ENCODE data around the gene LDLRAD2. TPM values are rescaled to one million over a fixed set of nuclear protein-coding genes. Genes with fewer than 3 reads are reported as not detected.
"Not testable (repeated sequence)": the region's sequence is repeated elsewhere in the genome, so short reads cannot be mapped to it uniquely, and the experiment has no call there.

The LDLRAD2 gene, protein sequence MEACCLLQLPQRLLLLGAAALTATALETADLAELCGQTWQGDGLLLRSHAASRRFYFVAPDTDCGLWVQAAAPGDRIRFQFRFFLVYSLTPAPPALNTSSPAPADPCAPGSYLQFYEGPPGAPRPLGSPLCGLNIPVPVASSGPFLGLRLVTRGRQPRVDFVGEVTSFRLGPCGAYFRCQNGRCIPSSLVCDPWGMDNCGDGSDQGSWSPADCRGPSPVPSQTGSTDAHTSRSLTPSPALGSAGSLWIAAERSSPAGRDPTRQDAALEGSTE
- total RNA-seq = not detected

DNA sequence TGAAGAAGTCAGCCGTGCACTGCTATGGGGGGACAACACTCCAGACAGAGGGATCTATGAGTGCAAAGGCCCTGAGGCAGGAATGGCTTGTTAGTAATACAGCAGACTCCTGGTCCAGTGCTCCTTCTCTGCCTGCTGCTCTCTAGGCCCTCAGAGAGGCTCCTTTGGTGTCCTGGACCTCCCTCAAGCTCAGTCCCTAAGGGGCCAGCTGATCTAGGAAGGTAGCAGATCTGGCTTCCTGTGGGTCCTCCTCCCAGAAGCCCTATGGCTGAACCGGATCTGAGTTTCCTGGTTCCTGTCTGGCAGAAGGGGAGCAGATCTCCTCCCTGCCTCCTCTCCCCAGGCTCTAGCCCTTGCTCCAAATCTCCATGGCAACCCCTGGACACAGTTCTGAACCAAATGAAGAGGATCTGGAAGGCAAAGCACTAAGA is at the start of gene LDLRAD2:
LDLRAD2 (plus strand) TSS at position 391 of the 431 bp plus-strand sequence. CDS start 187 bp downstream, outside the sequence.
- DNase-seq = no peak

DNA sequence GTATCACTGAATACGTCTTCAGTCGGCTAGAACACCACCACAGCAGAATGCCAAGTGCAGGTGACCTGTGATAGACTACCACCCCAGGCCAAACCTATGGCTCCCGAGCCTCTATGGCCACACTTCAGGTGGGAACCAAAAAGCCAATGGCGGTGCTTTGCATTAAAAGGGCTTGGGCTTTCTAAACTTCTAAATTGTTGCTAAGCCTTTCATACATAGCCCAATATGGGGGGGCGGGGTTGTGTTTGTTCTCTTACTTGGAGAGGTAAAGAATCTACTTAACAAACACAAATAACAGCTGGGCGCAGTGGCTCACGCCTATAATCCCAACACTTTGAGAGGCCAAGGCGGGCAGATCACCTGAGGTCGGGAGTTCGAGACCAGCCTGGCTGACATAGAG is 48.8 kb upstream of the LDLRAD2 start:
- DNase-seq = no peak

DNA sequence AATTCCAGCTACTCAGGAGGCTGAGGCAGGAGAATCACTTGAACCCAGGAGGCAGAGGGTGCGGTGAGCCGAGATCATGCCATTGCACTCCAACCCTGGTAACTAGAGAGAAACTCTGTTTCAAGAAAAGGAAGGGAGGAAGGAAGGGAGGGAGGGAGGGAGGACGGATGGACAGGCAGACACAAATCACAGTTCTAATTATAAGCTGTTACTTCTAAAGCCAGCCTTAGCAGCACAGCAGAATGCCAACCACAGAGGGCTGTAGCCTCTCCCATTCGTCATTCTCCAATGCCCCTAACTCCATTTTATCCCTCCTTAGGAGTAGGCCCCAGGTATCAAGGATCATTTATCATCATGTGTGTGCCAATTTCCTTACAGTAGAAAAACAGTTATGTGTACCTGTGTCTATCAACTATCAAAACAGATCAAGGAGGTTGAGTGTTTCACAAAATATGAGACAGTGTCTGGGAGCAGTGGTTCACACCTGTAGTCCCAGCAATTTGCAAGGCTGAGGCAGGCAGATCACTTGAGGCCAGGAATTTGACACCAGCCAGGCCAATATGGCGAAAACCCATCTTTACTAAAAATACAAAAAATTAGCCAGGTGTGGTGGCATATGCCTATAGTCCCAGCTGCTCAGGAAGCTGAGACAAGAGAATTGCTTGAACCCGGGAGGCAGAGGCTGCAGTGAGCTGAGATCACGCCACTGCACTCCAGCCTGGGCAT is 48.2 kb upstream of the LDLRAD2 start:
- no peak for DNase-seq

DNA sequence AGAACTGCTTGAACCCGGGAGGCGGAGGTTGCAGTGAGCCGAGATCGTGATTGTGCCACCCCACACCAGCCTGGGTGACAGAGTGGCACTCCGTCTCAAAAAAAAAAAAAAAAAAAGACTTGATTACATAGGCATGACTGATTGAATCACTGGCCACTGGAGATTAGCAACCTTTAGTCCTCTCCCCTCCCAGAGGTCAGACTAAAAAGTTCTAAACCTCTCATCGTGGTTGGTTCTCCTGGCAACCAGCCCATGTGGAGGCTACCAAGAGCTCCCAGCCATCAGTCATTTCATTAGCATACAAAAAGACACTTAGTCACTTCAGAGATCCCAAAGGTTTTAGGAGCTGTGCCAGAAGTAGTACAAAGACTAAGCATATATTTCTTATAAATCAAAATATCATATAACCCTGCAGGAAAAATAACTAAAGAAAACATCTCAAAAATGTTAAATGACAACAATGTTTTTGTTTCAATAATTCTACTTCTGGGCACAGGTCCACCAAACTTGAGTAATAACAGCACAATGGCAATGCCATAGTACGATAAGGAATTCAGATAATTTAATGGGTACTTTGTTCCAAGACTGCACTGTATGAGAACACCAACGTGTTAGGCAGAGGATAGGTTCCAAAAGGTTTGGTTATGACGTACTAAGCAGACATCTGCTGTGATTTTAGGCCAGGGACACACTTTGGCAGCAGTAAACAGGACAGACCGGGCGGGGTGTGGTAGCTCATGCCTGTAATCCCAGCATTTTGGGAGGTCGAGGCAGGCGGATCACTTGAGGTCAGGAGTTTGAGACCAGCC is 47.2 kb upstream of the LDLRAD2 start:
- DNase-seq = no peak

DNA sequence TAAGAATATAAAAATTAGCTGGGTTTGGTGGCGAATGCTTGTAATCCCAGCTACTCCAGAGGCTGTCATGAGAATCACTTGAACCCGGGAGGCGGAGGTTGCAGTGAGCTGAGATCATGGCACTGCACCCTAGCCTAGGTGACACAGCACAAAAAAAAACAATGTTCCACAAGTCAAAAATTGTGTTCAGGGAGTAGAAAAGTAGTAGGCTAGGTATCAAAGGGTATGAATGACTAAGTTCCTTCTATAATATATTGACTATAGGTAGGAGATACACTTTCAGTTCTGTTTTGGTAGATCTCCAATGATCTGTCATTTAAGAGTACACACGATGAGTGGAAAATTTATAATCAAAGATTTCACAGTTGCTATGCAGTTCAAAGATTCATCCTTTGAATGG is 45.9 kb upstream of the LDLRAD2 start:
- DNase-seq = no peak

DNA sequence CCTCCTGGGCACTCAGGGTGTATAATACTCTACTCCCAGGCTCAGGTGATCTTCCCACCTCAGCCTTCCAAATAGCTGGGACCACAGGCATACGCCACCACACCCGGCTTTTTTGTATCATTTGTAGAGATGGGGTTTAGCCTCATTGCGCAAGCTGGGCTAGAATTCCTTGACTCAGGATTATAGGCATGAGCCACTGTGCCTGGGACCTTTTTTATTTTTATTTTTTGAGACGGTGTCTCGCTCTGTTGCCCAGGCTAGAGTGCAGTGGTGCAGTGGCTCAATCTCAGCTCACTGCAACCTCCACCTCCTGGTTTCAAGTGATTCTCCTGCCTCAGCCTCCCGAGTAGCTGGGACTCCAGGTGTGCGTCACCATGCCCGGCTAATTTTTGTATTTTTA is 45.0 kb upstream of the LDLRAD2 start:
- DNase-seq = not testable (repeated sequence)

DNA sequence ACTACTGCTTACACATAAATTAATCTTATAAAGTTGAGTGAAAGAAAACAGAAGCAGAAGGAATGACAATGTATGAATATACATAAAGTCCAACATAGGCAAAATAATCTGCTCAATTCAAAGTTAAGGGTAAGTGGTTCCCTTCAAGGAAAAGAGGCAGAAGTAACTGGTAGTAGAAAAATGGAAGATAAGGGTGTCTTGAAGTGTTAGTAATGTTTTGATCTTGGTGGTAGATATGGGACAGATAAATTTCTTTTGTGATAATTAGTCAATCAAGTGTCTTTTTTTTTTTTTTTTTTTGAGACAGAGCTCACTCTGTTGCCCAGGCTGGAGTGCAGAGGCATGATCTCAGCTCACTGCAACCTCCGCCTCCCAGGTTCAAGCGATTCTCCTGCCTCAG is 41.9 kb upstream of the LDLRAD2 start:
- DNase-seq = no peak

DNA sequence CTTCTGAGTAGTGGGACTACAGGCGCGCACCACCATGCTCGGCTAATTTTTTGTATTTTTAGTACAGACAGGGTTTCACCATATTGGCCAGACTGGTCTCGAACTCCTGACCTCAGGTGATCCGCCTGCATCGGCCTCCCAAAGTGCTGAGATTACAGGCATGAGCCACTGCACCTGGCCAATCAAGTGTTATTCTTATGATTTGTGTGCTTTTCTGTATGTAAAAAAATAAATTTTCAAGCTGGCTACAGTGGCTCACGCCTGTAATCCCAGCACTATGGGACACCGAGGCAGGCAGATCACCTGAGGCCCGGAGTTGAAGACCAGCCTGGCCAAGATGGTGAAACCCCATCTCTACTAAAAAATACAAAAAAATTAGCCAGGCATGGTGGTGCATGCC is 41.5 kb upstream of the LDLRAD2 start:
- not testable (repeated sequence) for DNase-seq

DNA sequence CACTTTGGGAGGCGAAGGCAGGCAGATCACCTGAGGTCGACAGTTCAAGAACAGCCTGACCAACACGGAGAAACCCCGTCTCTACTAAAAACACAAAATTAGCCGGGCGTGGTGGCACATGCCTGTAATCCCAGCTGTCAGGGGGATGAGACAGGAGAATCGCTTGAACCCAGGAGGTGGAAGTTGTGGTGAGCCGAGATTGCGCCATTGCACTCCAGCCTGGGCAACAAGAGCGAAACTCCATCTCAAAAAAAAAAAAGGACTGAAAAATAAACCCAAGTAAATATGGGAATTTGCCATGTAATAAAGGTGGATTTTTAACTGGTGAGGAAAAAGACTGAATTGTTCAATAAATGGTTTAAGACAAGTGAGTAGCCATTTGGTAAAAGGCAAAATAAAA is 40.4 kb upstream of the LDLRAD2 start:
- DNase-seq = not testable (repeated sequence)

DNA sequence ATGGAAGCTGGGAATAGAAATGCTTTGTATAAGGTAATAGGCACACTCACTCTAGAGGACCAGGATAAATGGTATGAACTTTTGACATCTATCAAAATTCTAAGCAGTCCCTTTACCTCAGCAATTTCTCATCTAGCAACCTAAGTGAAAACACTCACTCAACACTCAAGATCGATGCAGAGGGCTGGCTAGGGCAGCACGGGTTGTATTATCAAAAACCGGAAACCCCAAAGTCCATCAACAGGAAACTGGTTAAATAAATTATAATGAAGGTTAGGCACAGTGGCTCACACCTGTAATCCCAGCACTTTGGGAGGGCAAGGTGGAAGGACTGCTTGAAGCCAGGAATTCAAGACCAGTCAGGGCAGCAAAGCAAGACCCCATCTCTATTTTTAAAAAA is 38.5 kb upstream of the LDLRAD2 start:
- DNase-seq = no peak

DNA sequence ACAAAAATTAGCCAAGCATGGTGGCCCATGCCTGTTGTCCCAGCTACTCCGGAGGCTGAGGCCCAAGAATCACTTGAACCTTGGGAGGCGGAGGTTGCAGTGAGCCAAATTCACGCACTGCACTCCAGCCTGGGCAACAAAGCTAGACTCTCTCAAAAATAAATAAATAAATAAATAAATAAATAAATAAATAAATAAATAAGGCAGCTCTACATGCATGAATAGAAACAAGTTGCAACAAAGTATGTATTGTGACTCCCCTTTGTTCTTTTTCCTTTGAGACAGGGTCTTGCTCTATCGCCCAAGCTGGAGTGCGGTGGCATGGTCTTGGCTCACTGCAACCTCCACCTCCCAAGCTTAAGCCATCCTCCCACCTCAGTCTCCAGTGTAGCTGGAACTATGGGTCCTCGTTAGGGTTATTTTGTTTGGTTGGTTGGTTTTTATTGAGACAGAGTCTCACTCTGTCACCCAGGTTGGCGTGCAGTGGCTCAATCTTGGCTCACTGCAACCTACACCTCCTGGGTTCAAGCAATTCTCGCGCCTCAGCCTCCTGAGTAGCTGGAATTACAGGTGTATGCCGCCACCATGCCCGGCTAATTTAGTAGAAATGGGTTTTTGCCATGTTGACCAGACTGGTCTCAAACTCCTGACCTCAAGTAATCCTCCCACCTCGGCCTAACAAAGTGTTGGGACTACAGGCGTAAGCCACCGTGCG is 37.1 kb upstream of the LDLRAD2 start:
- no peak for DNase-seq

DNA sequence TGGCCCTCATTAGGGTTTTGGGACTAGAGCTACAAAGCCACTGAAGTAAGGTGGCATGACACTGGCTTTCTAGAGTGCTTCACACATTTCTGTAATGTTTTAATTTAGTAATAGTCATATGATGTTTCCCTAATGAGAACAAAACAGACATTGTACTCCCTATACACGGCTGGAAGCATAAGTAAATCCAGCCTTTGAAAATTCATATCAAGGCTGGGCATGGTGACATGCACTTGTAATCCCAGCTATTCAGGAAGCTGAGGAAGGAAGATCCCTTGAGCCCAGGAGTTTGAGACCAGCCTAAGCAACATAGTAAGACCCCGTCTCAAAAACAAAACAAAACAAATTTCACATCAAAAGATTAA is 36.5 kb upstream of the LDLRAD2 start:
- DNase-seq = no peak

DNA sequence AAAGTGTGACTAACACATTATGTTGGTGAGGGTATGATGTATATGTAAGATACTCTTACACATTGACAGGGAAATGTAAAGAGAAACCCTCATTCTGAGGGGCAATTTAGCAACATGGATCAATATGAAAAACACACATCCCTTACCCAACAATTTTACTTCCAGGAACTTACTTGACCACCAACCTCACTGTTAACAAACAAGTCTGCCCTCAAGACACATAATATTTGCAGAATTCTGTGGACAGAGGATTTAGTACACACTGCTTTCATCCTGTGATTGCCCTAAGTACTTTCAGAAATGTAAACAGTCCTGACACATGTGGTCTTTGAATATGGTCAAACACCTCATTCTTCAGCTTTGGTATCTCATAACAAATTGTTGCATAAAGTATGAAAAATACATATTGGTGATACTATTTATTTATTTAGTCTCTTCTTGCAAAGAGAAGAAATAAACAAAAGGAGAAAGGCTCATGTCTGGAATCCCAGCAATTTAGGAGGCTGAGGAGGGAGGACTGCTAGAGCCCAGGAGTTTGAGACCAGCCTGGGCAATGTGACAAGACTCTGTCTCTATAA is 36.0 kb upstream of the LDLRAD2 start:
- DNase-seq = no peak

DNA sequence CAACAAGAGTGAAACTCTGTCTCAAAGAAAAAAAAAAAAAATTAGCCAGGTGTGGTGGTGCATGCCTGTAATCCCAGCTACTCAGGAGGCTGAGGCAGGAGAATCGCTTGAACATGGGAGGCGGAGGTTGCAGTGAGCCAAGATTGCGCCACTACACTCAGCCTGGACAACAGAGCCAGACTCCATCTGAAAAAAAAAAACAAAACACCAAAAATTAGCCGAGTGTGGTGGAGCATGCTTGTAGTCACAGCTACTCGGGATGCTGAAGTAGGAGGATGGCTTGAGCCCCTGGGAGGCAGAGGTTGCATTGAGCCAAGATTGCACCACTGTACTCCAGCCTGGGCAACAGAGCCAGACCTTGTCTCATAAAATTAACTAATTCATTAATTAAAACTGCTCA is 35.1 kb upstream of the LDLRAD2 start:
- DNase-seq = not testable (repeated sequence)

DNA sequence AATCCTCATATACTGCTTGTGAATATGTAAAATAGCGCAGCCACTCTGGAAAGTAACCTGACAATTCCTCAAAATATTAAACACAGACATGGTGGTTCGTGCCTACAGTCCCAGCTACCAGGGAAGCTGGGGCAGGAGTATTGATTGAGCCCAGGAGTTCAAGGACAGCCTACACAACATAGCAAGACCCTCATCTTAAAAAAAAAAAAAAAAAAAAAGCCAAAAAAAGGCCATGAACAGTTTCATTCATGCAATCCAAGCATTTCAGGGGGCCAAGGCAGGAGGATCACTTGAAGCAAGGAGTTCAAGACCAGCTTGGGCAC is 33.7 kb upstream of the LDLRAD2 start:
- no peak for DNase-seq

DNA sequence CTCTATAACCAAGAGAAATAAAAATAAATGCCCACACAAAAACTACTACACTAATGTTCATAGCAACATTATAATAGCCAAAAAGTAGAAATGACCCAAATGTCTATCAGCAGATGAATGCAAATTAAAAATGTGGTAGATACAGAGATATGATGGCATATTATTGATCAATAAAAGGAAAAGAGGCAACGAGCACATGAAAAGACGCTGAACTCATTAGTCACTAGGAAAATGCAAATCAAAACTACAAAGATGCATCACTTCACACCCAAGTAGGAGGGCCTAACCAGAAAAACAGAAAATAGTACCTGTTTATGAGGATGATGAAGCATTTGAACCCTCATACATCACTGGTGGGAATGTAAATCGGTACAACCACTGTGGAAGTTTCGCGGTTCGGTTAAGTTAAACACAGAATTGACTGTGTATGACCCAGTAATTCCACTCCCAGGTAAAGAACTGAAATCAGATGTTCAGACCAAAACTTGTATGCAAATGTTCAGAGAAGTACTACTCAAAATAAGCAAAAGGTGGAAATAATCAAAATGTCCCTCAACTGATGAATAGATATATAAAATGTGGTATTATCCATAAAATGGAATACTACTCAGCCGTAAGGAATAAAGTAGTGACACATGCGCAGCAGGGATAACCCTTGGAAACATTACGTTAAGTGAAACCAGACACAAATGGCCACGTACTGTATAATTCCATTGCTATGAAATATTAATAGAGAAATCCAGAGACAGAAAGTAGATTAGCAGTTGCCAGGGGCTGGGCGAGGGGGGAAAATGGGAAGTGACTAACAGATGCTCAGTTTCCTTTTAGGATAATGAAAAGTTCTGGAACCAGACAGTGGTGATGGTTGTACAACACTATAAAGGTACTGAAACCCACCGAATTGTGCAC is 32.2 kb upstream of the LDLRAD2 start:
- DNase-seq = peak; percentile 16

DNA sequence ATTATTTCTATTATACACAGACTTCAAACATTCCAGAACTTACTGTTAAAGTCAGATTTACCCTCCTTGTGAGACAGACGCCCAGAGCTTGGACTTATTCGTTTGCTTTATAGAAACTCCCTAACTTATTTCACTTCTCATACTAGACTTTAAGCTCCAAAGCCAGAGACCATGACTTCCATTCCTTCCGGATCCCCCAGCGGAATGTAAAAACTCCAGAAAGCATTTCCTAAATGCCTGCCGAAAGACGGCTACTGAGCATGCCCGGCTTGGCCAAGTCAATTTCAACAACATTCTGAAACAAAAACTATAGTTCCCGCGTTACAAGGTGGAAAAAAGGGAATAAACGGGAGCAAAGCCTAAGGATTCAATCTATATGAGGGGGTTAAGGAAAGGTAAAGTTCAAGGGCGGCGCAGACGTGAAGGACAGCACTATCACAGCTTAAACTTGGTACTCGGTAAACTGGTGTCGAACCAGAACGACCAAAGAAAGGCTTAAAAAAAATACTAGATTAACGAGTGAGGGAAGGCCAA is 30.2 kb upstream of the LDLRAD2 start:
- DNase-seq = no peak

DNA sequence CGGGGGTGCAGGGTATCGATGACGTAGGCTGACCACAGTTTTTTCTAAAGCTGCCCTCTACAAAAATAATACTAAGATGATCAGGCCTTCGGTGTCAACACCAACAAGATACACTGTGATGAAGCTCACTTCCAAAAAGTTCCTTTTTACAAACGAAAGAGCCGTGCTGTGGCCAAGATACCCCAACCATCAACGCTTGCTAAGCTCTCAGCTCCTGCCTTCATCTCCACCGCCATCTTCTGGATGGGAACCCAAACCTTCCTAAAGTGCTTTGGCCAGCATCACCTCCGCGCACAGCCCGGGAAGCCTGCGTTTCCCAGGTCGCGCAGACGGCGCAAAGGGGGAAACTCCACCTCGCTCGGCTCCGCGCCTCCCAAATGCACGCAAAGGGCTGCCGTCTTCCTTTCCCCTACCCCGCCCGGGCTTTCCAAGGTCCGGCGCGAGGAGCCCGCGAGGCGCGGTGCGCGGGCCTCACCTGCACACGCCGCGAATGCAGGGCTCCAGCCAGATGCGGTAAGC is 29.7 kb upstream of the LDLRAD2 start:
- DNase-seq = peak; percentile 44

DNA sequence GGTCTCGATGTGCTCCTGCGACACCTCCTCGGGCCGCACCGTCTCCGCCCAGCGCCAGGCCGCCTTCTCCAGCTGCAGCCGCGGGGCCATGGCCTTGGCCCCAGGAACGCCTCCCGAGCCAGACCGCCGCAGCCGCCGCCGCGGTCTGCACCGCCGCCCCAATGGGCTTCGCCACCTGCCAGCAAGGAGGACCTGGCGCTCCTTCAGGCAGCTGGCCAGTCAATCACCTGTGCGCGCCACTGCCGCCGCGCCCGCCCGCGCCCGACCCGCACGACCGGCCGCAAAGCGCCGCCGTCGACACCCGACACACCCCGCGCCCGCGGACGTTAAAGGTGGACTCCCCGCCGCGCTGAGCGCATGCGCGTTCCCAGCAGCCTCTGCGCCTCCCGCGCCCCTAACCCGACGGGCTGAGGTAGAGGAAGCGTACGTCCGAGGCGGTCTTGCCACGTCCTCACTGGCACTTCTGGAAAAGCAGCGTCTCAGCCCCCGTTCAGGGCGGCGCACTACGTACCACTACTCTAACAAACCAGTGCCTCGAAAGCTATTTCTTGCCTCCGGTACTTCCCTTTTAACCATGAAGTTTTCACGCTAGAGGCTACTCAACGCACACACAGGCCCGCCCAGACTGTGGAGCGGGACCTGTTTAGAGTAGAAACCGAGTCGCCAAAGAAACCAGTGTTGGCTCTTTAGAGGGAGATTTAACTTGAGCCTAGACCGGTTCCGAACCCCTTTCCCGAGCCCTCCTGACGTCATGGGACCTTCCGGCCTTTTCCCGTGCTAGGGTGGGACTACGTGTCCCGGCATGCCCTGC is 29.0 kb upstream of the LDLRAD2 start, which contains the start of gene USP48:
USP48 (minus strand) TSS at position 282 of the 811 bp plus-strand sequence; CDS start at position 90, 192 bp downstream.
- peak; percentile 94 for DNase-seq

Data from effector CD4-positive, alpha-beta T cell (primary cell).